ENCODE measurements around the gene ARMC7.

The ARMC7 gene

GRCh38 chr17:75099881-75100595, 9.7 kb upstream of the ARMC7 start:
- TF ChIP-seq CTCF (IDR thresholded peaks at IDR 0.05; ENCODE audit: low read depth, low read length), result no peak
- DNase-seq (ENCODE audit: low read depth, low spot score), result no peak
- in situ Hi-C loops (cut with HindIII; ENCODE audit: low sequenced_read_pairs), result no loop called here
- H3K4me3 ChIP-seq (ENCODE audit: low read depth, low read length), result no peak overlapping the region

- in situ Hi-C loops (cut with HindIII; ENCODE audit: low sequenced_read_pairs), result no loop called here
- no peak overlapping the region for H3K4me3 ChIP-seq (ENCODE audit: low read depth, low read length)
- no peak for DNase-seq (ENCODE audit: low read depth, low spot score)
- TF ChIP-seq CTCF (IDR thresholded peaks at IDR 0.05; ENCODE audit: low read depth, low read length), result no peak
Observed at GRCh38 chr17:75102385-75102821, 7.4 kb upstream of the ARMC7 start.

GRCh38 chr17:75103601-75104554, 5.9 kb upstream of the ARMC7 start:
- in situ Hi-C loops (cut with HindIII; ENCODE audit: low sequenced_read_pairs), result no loop called here

GRCh38 chr17:75105126-75106080, 4.4 kb upstream of the ARMC7 start:
- peak; percentile 90 for TF ChIP-seq CTCF (IDR thresholded peaks at IDR 0.05; ENCODE audit: low read depth, low read length)
- peak; percentile 68 for DNase-seq (ENCODE audit: low read depth, low spot score)
- in situ Hi-C loops (cut with HindIII; ENCODE audit: low sequenced_read_pairs), result no loop called here
- no peak overlapping the region for H3K4me3 ChIP-seq (ENCODE audit: low read depth, low read length)

More at GRCh38 chr17:75103601-75104554, 5.9 kb upstream of the ARMC7 start:
- H3K4me3 ChIP-seq (ENCODE audit: low read depth, low read length), result no peak overlapping the region
- DNase-seq (ENCODE audit: low read depth, low spot score), result no peak
- no peak for TF ChIP-seq CTCF (IDR thresholded peaks at IDR 0.05; ENCODE audit: low read depth, low read length)

GRCh38 chr17:75108193-75108592, 1.6 kb upstream of the ARMC7 start:
- no peak for TF ChIP-seq CTCF (IDR thresholded peaks at IDR 0.05; ENCODE audit: low read depth, low read length)
- in situ Hi-C loops (cut with HindIII; ENCODE audit: low sequenced_read_pairs), result no loop called here
- no peak overlapping the region for H3K4me3 ChIP-seq (ENCODE audit: low read depth, low read length)
- DNase-seq (ENCODE audit: low read depth, low spot score), result no peak

- in situ Hi-C loops (cut with HindIII; ENCODE audit: low sequenced_read_pairs), result no loop called here
Observed at GRCh38 chr17:75109046-75109406, 743 bp upstream of the ARMC7 start.

More at GRCh38 chr17:75109046-75109406, 743 bp upstream of the ARMC7 start:
- no peak for TF ChIP-seq CTCF (IDR thresholded peaks at IDR 0.05; ENCODE audit: low read depth, low read length)
- peak overlapping the region; percentile 87 for H3K4me3 ChIP-seq (ENCODE audit: low read depth, low read length)
- no peak for DNase-seq (ENCODE audit: low read depth, low spot score)
